Epidermal melanocyte (primary cell): ENCODE measurements around the gene MMP15.
"Not testable (repeated sequence)": the region's sequence is repeated elsewhere in the genome, so short reads cannot be mapped to it uniquely, and the experiment has no call there.

Experiments
- DNase-seq: peaks from one replicate; pipeline ENCODE4 v3.0.0; 2011; ENCODE audit warnings: low spot score; ENCODE audit not compliant: insufficient read length

Gene MMP15

DNA sequence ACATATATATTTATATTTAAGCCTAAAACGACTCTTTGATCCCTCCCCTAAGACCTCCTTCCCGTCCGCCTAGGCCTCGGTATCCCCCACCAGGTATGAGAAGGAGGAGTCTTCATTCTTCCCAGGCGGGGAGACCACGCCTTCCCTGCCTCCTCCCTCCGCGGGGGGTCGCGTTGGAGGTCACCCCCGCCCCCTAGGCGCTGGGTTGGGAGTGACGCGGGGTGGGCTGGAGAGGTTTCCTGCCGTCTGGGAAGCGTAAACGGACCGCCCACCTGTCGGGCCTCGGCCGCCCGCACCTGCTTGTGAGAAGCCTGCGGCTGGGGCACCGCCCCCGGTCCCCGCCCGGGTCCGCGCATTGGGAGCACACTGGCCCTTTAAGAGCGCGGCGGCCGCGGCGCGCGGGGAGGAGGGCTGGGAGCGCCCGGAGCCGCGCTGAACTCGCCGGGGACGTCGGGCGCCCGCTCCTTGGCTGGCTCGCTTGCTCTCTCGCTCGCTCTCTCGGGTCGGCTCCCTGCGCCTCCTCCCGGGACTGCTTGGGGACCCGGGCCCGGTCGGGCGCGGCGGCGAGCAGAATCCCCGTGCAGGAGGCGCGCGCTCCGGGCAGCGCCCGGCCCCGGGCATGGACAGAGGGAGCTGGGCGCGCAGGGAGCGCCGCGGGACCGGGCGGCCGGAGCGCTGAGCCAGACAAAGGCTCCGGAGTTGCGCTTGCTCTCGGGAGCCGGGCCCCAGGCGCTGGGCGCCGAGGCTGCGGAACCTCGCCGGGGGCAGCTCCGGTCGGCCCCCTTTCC lies at the start of gene MMP15:
Gene MMP15, plus strand, starts transcription at position 404 of the 788 bp plus-strand sequence. CDS start 597 bp downstream, outside the sequence.
- DNase-seq = no peak

DNA sequence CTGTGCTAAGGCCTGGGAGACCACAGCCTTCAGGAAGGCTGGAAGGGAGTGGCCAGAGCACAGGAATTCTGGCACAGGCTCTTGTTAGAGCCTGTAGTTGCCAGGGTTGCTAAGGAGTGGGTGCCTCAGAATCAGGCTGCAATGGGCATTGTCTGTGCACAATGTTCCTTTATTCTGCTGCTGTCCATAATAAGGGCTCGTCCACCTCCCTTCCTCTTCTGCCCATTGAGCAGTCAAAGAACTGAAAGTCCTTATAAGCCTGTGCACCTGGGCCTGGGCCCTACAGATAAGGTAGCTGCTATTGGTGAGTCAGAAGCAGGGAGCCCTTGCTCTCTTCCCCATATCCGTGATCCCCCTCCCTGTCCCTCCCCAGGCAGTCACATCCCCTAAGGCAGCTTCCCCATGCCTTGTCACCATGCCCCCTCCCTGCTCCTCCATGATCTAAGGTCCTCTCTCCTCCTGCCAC lies 49.2 kb upstream of the MMP15 start:
- DNase-seq = no peak

DNA sequence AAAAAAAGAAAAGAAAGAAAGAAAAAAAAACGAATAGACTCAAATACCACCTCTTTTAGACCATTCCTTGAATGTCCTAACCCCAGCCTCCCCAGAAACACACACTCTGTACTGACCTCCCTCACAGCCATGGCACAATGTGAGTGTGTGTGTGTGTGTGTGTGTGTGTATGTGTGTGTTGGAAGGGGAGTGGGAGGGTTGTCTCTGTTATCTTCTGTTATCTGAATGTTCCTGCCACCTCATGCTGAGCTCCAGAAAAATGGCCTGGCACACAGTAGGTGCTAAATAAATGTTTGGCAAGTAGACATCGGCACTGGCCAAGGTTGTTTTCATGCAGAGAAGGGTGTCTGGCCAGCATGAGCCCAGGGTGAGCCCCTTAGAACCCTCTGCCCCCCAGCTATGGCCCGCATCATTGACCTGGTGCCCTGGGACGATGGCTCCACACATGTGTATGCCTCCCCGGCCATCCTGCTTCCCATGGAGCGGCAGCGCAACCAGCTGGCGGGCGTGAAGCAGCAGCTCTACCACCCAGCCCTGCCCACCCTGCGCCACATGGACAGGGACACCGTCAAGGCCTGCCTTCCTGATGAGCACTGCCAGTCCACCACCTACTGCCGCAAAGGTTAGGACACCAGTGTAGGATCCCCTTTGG lies 48.0 kb upstream of the MMP15 start:
- no peak for DNase-seq

DNA sequence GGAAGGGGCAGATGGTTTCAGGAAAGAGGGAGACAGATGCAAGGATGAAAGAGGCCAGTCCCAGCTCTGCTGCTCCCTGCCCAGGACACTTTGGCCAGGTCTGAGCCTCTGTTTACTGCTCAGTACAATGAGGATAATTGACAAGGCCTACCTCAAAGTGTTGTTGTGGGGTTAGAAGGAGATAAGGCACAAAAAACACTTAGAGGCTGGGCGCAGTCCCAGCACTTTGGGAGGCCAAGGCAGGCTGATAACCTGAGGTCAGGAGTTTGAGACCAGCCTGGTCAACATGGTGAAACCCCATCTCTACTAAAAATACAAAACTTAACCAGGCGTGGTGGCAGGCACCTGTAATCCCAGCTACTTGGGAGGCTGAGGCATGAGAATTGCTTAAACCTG lies 47.5 kb upstream of the MMP15 start:
- not testable (repeated sequence) for DNase-seq

DNA sequence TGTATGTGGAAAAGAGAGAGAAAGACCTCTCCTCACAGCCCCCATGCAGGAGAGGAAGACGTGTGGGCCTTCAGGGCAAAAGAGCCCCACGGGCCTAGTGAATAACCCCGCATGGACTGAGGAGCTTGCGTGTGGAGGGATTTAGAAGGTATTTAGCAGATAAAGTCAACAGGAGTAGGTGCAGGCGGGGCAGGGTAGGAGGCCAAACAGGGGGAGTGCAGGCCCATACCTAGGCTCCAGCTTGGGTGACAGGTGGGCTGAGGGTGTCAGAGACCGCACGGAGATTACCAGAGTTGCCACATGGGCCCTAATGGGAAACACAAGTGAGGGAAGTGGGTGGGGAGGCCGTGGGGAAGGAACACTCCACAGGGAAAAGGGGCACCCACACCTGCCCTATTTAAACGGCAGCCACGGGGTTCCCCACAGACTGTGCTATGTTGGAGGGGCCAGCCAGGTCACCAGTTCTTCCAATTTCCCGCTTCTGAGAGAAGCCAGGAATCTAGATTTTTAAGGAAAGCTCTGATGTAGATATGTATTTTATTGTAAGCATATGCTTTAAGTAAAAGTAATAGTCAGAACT lies 46.5 kb upstream of the MMP15 start:
- DNase-seq = no peak

DNA sequence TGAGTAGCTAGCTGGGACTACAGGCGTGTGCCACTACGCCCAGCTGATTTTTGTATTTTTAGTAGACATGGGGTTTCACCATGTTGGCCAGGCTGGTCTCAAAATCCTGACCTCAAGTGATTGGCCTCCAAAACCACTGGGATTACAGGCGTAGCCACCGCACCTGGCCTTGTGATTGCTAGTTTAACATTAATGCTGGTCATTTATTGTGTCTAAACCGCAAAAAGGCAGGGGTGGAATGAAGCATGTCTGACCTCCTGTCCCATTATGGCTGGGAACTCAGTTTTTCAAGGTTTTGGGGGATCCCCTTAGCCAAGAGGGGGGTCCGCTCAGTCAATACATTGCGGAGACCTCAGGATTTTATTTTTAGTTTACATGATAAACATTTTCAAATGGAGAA lies 43.9 kb upstream of the MMP15 start:
- DNase-seq = no peak

DNA sequence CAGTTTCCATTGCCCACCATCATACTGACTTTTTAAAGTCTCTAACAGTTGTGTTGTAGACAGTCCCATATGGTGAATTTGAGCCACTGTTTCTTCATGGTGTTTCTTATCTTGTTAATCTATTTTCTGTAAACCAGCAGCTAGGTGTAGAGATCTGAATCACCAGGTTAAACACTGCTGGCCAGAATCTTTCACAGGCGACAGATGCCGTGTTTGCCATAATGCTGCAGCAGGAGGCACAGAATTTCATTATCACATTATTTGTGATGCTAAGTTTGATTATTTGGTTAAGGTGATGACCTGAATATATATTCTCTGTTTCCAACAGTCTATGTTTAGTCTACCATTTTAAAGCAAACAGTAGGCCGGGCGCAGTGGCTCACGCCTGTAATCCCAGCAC lies 43.2 kb upstream of the MMP15 start:
- no peak for DNase-seq

DNA sequence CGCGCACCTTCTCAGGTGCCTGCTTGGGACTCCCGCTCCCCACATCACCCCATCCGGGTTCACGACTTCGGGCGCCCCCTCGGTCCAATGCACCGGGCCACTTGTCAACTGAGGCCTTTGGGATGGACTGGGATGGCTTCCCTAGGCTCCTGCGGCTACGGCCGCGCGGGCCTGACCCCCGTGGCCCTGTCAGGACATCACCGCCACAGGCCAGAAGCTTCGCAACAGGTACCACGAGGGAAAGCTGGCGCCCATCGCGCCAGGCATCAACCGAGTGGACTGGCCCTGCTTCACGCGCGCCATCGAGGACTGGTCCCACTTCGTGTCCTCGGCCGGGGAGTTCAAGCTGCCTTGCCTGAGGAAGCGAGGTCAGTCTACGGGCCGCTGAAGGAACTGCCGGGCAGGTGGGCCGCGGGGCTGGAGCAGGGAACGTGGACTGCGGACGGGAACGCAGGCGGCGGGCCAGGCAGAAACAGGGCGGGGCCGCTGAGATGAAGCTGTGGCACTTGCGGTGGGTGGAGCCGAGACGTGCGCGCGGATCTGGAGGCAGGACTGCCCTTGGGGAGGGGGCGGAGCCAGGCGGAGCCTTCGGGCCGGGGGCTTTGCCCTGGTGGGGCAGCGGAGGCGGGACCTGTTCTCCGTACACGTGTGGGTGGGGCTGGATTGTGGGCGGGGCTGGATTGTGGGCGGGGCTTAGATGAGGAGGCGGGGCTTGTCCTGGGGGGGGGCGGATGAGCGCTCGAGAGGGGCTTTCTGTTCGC lies 40.9 kb upstream of the MMP15 start:
- DNase-seq = peak; percentile 69

DNA sequence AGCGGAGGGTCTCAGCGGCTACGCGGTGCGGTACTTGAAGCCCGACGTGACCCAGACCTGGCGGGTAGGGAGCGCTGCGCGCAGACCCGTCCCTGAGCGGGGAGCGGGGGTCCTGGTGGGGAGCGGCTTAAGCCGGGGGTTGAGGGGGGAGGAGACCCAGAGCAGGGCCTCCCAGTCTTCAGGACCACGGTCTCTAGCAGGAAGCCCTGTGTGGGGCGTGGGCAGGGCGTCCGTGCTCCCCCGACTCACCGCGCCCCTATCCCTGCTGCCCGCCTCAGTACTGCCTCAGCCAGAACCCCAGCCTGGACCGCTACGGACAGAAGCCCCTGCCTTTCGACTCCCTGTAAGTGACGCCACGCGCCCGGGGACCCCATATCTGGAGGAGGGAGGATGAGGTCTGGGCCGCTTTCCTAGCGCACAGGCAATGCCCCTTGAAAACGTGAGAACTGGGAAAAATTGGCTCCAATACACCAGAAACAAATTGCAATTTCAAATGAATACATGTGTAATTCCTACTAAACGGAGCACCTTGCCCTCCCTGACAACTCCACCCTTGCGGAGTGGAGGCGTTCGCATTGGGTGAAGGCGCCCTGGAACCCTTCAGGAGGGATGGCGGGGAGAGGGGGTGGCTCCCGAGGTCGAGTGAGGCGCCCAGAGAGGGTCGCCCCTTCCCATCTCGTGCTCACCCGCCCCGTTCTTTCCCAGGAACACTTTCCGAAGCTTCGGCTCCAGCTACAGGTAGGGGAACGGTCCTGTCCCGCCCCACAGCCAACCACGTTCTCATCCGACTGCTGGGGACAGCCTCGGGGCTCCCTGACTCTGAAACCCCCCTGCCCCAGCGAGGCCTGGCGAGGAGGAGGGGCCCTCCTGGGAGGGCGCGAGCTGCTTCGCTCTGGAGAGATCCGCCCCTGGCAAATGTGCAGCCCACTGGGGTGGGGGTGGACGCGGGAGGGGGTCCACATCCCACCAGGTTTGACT lies 40.1 kb upstream of the MMP15 start:
- DNase-seq = no peak

DNA sequence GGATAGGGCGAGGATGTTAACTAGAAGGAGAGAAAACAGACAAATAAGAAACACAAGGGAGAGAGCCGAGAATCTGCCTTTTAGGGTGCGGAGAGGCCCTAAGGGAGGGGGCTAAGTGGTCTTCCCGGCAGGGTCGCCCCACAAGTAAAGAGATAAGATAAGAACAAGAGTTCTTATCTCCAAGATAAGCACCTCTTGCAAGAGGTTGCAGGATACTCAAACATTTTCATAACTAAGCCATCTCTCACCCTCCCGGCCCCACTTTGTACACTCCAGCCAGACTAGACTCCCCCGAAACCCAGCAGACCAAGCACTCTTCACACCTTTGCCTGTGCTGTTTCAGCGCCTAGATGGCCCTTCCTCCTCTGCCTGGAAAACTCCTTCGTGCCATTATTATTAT lies 39.4 kb upstream of the MMP15 start:
- DNase-seq = no peak

DNA sequence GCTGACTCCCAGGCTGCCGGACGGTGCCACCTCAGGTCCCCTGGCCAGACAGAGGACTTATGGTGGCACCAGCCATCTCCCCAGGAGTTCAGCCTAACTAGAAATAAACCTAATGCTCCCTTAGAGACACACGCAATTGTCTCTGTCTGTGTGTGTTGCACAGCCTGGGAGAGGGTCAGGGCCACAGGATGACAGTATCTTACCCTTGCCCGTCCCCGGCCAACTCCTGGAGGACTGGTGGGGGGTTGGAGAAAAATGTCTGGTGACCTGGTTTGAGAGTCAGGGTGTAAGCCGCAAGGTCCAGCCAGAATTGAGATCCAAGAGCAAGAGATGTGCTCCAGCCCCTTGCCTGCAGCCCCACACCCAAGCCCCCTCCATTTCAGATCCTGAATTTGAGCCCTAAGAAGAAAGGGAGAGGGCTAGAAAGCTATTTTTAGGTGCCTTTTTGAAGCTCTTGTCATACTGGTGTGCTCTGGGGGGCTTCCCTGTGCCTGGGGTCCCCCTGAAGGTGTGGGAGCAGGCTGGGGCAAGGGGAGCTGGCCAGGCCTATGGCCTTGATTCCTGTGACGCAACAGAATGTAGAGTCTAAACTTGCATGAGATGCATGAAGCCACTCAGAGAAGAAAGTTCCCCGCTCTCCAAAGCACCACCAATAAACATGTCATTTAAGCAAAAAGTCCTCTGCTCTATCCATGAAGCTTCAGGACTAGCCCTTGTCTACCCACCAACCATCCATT lies 37.9 kb upstream of the MMP15 start:
- DNase-seq = no peak

DNA sequence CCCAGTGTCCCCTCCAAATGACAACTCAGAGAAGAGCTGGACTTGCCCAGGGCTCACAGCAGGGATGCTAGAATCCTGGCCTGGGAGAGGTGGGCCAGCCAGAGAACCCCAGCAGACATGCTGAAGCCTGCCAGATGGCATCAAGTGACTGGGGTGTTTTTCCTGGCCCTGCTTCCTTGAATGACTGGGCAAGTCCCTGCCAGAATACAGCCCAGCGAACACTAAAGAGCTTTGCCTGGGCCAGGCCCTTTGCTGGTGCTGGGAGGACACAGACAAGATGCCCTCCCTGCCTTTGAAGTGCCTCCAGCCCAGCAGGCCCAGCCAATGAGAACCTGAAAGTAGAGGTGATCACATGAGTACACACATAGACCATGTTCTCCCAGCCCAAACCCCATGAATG lies 36.6 kb upstream of the MMP15 start:
- no peak for DNase-seq

DNA sequence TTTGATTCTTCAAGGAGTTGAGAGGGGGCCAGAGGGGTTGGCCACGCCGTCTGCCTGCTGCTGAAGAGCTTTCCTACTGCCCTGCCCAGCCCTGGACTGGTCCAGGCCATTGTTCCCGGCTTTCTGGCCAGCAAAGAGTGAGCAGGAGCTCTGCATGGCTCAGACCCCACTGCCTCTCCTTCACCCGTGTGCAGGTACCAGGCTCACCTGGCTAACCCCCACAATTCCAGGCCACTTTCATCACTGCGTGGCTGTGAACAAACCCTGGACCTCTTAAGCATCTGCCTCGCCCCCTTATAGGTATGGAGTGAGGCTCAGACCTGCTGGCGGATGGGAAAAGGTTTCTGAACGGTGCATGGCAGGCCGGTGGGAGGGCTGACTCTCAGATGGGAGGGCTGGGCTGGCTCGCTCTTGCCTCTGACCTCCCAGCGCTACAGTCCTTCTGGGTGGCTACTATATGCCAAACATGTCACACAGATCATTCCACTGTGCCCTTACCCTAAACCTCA lies 33.9 kb upstream of the MMP15 start:
- no peak for DNase-seq

DNA sequence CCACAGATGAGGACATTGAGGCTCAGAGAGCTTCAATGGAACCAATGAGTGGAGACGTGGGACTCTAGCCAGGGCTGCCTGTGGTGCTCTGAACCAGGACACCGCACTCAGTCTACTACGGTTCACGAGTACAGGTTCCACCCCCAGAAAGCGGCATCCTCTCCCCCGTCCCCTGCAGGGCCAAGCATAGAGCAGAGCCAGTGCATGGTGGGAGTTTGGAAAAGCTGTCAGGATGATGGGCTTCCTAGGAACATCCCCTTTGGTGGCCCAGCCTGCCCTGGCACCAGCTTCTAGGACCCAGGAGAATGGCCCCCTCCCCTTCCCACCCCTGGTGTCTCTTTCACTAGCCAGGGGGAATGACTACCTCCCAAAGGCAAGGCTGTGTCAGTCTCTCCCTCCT lies 33.5 kb upstream of the MMP15 start:
- DNase-seq = no peak

DNA sequence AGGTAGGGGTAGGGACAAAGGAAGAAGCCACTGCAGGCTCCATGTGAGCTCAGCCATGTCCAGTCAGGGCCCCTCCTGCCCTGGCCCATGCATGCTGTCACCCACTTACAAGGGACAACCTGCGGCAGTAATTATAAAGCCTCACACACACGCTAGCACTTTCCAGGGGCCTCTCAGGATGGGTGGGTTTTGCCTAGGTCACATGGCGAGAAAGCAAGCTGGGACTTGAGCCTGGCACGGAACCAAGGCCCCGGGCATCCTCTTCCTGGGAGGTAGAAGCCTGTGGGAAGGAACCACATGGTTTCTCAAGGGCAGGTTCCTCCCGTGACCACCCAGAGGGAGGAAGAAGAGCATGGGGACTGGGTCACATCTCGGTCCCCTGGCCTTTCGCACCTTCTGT lies 32.1 kb upstream of the MMP15 start:
- DNase-seq = no peak

DNA sequence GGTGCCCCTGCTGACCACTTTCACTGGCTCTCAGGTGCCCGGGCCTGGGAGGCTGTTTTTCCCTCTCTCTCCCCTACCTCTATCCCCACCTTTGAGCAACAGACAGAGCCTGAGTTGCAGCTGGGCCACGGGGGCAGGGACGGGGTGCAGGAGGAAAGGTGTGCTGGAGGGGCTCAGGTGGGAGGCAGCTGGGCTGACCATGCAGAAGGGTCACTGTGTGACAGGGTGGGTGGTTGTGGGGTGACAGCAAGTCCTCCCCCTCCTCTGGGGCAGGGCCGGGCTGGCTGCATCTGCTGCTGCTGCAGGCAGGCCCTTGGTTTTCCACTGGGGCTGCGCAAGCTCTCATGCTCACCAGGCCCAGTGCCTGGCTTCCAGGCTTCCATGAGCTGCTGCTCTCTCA lies 31.7 kb upstream of the MMP15 start:
- DNase-seq = no peak

DNA sequence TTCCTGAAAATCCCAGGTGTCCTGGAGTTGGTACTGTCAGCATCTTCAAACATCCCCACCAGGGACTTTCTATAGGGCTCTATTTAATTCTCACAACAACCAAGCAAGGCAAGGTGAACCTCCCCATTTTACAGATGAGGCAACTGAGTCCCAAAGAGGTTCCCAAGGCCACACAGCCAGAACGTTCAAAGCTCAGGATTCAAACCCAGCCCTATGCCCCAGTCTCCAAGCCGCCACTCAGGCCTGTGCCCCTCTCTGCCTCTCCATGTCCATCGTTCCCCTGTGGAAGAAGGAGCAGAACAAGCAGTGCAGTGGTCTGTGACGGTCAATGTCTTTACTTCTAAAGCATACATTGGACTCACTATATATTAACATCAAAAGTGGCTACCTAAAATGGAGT lies 31.2 kb upstream of the MMP15 start:
- no peak for DNase-seq

DNA sequence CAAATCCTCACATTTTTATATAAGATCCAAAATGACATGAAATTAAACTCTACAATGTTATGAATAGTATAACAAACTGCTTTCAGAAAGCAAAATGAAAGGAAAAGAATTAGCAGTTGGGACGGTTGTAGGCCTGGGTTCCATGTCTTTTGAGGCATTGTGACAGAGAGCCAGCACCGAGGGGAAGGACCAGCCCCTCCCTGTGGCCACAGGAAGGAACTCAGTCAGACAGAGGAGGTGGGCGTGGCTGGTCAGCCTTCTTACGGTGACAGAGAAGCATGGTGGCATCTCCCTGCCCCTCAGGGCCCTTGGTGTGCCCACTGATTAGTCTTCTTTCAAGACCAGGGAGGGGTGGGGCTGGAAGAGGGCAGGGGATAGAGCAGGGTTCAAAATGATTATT lies 30.8 kb upstream of the MMP15 start:
- DNase-seq = no peak

DNA sequence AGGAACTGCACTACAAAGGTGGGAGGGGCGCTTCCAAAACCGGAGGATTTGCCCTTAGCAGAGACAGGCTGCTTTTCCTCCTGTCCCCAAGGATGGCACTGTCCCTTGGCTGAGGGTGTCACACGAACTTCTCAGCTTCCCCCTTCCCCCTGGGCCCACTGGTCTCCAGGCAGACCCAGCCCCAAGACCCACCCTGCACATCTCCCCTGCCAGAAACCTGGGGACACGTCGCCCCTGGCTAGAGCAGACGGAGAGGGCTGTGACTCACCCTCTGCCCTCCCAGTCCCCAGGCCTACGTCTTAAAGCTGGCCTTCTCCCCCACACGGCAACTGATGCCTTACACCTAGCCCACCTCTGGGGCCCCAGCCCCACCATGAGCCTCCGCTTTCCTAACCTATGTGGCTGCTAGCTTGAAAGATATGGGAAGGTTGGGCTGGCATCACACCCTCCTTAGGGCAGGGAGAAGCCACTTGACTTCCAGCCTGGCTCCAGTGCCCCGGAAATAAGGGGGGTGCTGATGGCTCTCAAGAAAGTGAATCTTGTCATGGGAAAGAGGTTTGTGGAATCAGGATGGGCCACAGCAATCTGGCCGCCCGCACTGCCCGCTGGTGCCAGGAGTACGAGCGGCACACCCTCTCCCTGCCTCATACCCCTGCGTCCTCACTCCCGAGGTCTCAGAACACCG lies 29.7 kb upstream of the MMP15 start:
- no peak for DNase-seq
